Parathyroid adenoma (tissue), 2 donors: ENCODE results near the gene BBS9.

ENCODE experiments used
- H2AFZ ChIP-seq: fragments of 300-600 bp; sonication (generic); one replicate; pipeline ENCODE4 v1.7.0; 2017; ENCODE audit warnings: antibody characterized with exemption, mild to moderate bottlenecking
- H3K27ac ChIP-seq: fragments of 300-600 bp; sonication (generic); one replicate; pipeline ENCODE4 v1.7.0; 2017
- H3K27me3 ChIP-seq: fragments of 300-600 bp; sonication (generic); one replicate; pipeline ENCODE4 v1.7.0; 2017; ENCODE audit warnings: low read length; ENCODE audit not compliant: control insufficient read depth, insufficient read depth
- H3K36me3 ChIP-seq: fragments of 300-600 bp; sonication (generic); one replicate; pipeline ENCODE4 v1.7.0; 2017; ENCODE audit warnings: low read length; ENCODE audit not compliant: control insufficient read depth, insufficient read depth
- H3K4me1 ChIP-seq: fragments of 300-600 bp; sonication (generic); one replicate; pipeline ENCODE4 v1.7.0; 2017; ENCODE audit warnings: control low read depth
- H3K4me2 ChIP-seq: fragments of 300-600 bp; sonication (generic); one replicate; pipeline ENCODE4 v1.7.0; 2017; ENCODE audit warnings: low read length
- H3K4me3 ChIP-seq: fragments of 300-600 bp; sonication (generic); one replicate; pipeline ENCODE4 v1.7.0; 2017; ENCODE audit warnings: low read depth, low read length
- H3K79me2 ChIP-seq: fragments of 300-600 bp; sonication (generic); one replicate; pipeline ENCODE4 v1.7.0; 2017; ENCODE audit warnings: control low read depth
- H3K9ac ChIP-seq: fragments of 300-600 bp; sonication (generic); one replicate; pipeline ENCODE4 v1.7.0; 2017; ENCODE audit warnings: mild to moderate bottlenecking
- H3K9me3 ChIP-seq: fragments of 300-600 bp; sonication (generic); one replicate; pipeline ENCODE4 v1.7.0; 2017; ENCODE audit warnings: low read length; ENCODE audit not compliant: control insufficient read depth
- CTCF ChIP-seq: fragments of 300-600 bp; sonication (generic); IDR thresholded peaks from one replicate; pipeline ENCODE4 v1.7.0; 2017; ENCODE audit warnings: antibody characterized with exemption, mild to moderate bottlenecking
- donor health status: primary hyperparathyroidism.

The BBS9 gene

GRCh38 chr7:33152087-33152486 lies 22.7 kb downstream of the BBS9 start:
- Histone ChIP-seq H3K9me3 (no peaks in the 10 kb centered on the region), H3K27ac (no peak overlapping the region), H3K4me1 (no peaks in the 10 kb centered on the region), H2AFZ (no peak overlapping the region), H3K9ac (no peak overlapping the region), H3K36me3 (no peaks in the 10 kb centered on the region), H3K4me3 (no peak overlapping the region), H3K4me2 (no peak overlapping the region), H3K79me2 (no peaks in the 10 kb centered on the region), H3K27me3 (no peaks in the 10 kb centered on the region)
- no peak for TF ChIP-seq CTCF

- no peaks in the 10 kb centered on the region for H3K36me3 ChIP-seq
- TF ChIP-seq CTCF, result no peak
- H3K4me1 ChIP-seq, result no peaks in the 10 kb centered on the region
- no peak overlapping the region for H3K4me3 ChIP-seq
- no peaks in the 10 kb centered on the region for H3K9me3 ChIP-seq
- no peaks in the 10 kb centered on the region for H3K79me2 ChIP-seq
- H3K9ac ChIP-seq, result no peak overlapping the region
- H3K27me3 ChIP-seq, result no peaks in the 10 kb centered on the region
- H3K27ac ChIP-seq, result no peak overlapping the region
- no peak overlapping the region for H2AFZ ChIP-seq
- no peak overlapping the region for H3K4me2 ChIP-seq
Observed at GRCh38 chr7:33155811-33156210, 26.4 kb downstream of the BBS9 start.

GRCh38 chr7:33156441-33156840 lies 27.1 kb downstream of the BBS9 start:
- Histone ChIP-seq H3K27me3 (no peaks in the 10 kb centered on the region), H3K4me2 (no peak overlapping the region), H3K27ac (no peak overlapping the region), H3K79me2 (no peaks in the 10 kb centered on the region), H3K4me3 (no peak overlapping the region), H3K4me1 (no peaks in the 10 kb centered on the region), H3K9me3 (no peaks in the 10 kb centered on the region), H3K9ac (no peak overlapping the region), H3K36me3 (no peaks in the 10 kb centered on the region), H2AFZ (no peak overlapping the region)
- TF ChIP-seq CTCF, result no peak

GRCh38 chr7:33157311-33157710 lies 27.9 kb downstream of the BBS9 start:
- no peak for TF ChIP-seq CTCF
- Histone ChIP-seq H3K9me3 (no peaks in the 10 kb centered on the region), H3K36me3 (no peaks in the 10 kb centered on the region), H3K4me2 (no peak overlapping the region), H3K79me2 (no peaks in the 10 kb centered on the region), H3K27ac (no peak overlapping the region), H3K4me1 (no peaks in the 10 kb centered on the region), H3K27me3 (no peaks in the 10 kb centered on the region), H3K9ac (no peak overlapping the region), H2AFZ (no peak overlapping the region), H3K4me3 (no peak overlapping the region)

- no peaks in the 10 kb centered on the region for H3K27me3 ChIP-seq
- H3K4me2 ChIP-seq, result no peak overlapping the region
- H3K36me3 ChIP-seq, result no peaks in the 10 kb centered on the region
- H3K4me3 ChIP-seq, result no peak overlapping the region
- no peak overlapping the region for H3K9ac ChIP-seq
- H3K79me2 ChIP-seq, result no peaks in the 10 kb centered on the region
- no peak overlapping the region for H2AFZ ChIP-seq
- H3K4me1 ChIP-seq, result no peaks in the 10 kb centered on the region
- TF ChIP-seq CTCF, result no peak
- no peak overlapping the region for H3K27ac ChIP-seq
- no peaks in the 10 kb centered on the region for H3K9me3 ChIP-seq
Observed at GRCh38 chr7:33157781-33158180, 28.4 kb downstream of the BBS9 start.
